OCI-LY3 (cell line): Measurements from ENCODE around the gene OIT3.
"Not testable (repeated sequence)": the region's sequence is repeated elsewhere in the genome, so short reads cannot be mapped to it uniquely, and the experiment has no call there.

ENCODE experiments used
- CTCF ChIP-seq: fragments of 200-600, 300-600 bp; sonication (generic); IDR thresholded peaks from 2 replicates; pipeline ENCODE4 v1.5.1; 2014; ENCODE audit warnings: antibody characterized with exemption, low read length, low read depth
- EZH2phosphoT487 ChIP-seq: fragments of 200-600 bp; shearing (Covaris generic); IDR thresholded peaks from 2 replicates; pipeline ENCODE4 v1.6.1; 2018; ENCODE audit warnings: antibody characterized with exemption, mixed run types, low read depth

GRCh38 chr10:72917803-72918332 is 24.3 kb downstream of the OIT3 start:
- TF ChIP-seq EZH2phosphoT487 = not testable (repeated sequence)
- peak; percentile 23 for TF ChIP-seq CTCF
